ENCODE measurements around the gene TPH1. TPM values are rescaled to one million over a fixed set of nuclear protein-coding genes. Genes with fewer than 3 reads are reported as not detected.

The TPH1 gene
- 0.19 and 0.20 TPM in 2 replicates for total RNA-seq (2022)
- percentile 35 among the genes with signal in this experiment for Bru-seq, nascent RNA
- BruChase-seq, experiment 1, labeled RNA remaining after a 6-hour chase: percentile 39 among the genes with signal in this experiment
- BruChase-seq, experiment 2, labeled RNA remaining after a 2-hour chase: percentile 40 among the genes with signal in this experiment
- long read RNA-seq: 0 reads

DNA sequence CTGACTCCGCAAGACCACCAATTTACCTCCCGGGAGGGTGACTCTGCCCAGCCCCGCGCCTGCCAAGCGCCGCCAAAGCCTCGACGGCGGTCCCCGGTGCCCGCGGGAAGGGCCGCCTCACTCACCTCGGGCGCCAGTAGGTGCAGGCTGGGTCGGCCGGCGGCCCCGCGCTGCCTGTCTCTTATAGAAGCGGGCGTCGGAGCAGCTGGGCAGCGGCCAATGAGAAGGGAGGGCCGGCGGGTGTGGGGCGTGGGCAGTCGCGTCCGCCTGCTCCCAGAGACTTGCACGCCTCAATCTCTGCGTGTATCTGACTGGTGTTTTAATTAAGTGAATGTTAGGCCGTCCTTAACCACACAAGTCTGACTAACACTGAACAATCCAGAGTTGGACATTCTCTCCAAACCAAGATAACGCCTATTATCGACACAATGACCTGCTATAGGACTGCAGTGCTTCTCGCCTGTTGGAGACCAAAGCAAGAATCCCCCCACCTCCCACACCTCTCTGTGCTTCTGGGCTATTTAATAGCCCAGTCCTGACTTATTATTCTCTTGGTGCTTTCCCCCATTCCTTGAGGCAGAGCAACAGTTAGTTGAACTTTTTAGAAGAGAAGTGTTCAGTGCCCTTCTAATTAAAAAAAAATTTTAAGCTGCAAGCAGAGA, at the start of gene TPH1:
TPH1 (minus strand) TSS at position 154 of the 662 bp plus-strand sequence. CDS start 5,507 bp downstream, outside the sequence.
- Mint-ChIP-seq H3K27me3 (ENCODE audit: insufficient read depth, unreplicated experiment) (peaks cover 32% of the 10 kb centered on the region), H3K9me3 (ENCODE audit: unreplicated experiment) (peaks cover 7% of the 10 kb centered on the region), H3K4me3 (ENCODE audit: unreplicated experiment) (no peak within 1 kb of the TSS), H3K27ac (ENCODE audit: low read depth, unreplicated experiment) (no peak within 1 kb of the TSS), H3K4me1 (ENCODE audit: insufficient read depth, unreplicated experiment) (no peaks in the 10 kb centered on the region), H3K36me3 (ENCODE audit: insufficient read depth, unreplicated experiment) (no peaks in the 10 kb centered on the region)
- peak; percentile 59 for DNase-seq (ENCODE audit: unreplicated experiment)
- BruUV-seq (replicated peaks): no TSS peak
- POLR2A ChIA-PET: interaction anchor here (0.6 to 1.1 kb wide), 4 partner anchors 24 to 592 kb away, joined by 3 to 4 read pairs (median 3); no protein-coding TSS in a partner anchor
- intact Hi-C loops (cut with micrococcal nuclease): no loop called here
- CTCF ChIA-PET: no interaction called here
- TF ChIP-seq, protein P1, sequence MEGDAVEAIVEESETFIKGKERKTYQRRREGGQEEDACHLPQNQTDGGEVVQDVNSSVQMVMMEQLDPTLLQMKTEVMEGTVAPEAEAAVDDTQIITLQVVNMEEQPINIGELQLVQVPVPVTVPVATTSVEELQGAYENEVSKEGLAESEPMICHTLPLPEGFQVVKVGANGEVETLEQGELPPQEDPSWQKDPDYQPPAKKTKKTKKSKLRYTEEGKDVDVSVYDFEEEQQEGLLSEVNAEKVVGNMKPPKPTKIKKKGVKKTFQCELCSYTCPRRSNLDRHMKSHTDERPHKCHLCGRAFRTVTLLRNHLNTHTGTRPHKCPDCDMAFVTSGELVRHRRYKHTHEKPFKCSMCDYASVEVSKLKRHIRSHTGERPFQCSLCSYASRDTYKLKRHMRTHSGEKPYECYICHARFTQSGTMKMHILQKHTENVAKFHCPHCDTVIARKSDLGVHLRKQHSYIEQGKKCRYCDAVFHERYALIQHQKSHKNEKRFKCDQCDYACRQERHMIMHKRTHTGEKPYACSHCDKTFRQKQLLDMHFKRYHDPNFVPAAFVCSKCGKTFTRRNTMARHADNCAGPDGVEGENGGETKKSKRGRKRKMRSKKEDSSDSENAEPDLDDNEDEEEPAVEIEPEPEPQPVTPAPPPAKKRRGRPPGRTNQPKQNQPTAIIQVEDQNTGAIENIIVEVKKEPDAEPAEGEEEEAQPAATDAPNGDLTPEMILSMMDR (IDR thresholded peaks at IDR 0.05; ENCODE audit: unreplicated experiment): no peak

DNA sequence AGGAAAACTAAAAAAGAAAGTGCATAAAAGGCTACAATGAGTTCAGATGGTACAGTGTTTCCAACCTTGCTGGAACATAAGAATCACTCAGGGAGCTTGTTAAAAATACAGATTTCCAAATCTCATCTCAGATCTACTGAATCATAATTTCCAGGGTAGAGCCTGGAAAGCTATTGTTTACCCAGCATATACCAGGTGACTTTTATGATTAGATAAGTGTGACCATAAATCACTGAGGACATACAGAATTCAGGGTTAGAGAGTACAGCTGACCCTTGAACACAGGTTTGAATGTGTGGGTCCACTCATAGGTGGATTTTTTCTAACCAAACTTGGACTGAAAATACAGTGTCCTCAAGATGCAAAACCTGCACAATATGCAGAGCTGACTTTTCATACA, 47.9 kb upstream of the TPH1 start:
- intact Hi-C loops (cut with micrococcal nuclease): no loop called here
- Mint-ChIP-seq H3K27ac (ENCODE audit: low read depth, unreplicated experiment) (no peak overlapping the region), H3K4me3 (ENCODE audit: unreplicated experiment) (no peak overlapping the region), H3K36me3 (ENCODE audit: insufficient read depth, unreplicated experiment) (peaks cover 55% of the 10 kb centered on the region), H3K4me1 (ENCODE audit: insufficient read depth, unreplicated experiment) (no peaks in the 10 kb centered on the region), H3K27me3 (ENCODE audit: insufficient read depth, unreplicated experiment) (no peaks in the 10 kb centered on the region), H3K9me3 (ENCODE audit: unreplicated experiment) (no peaks in the 10 kb centered on the region)
- ChIA-PET POLR2A (interaction anchor here (0.9 to 1.7 kb wide), 2 partner anchors 11 to 13 kb away, joined by 3 to 4 read pairs; no protein-coding TSS in a partner anchor), CTCF (interaction anchor here (0.5 to 3.1 kb wide), 5 partner anchors 12 to 275 kb away, joined by 3 to 15 read pairs (median 3); partner anchors contain the start of gene SAAL1)
- DNase-seq (ENCODE audit: unreplicated experiment): no peak
- TF ChIP-seq, protein P1 (IDR thresholded peaks at IDR 0.05; ENCODE audit: unreplicated experiment): no peak
- BruUV-seq (replicated peaks): no TSS peak

GRCh38 chr11:18091731-18092130, 45.7 kb upstream of the TPH1 start:
- BruUV-seq (replicated peaks): no TSS peak
- no peaks in the 10 kb centered on the region for H3K9me3 Mint-ChIP-seq (ENCODE audit: unreplicated experiment)
- ChIA-PET POLR2A (no interaction called here), CTCF (no interaction called here)
- H3K4me3 Mint-ChIP-seq (ENCODE audit: unreplicated experiment): no peak overlapping the region
- intact Hi-C loops (cut with micrococcal nuclease): no loop called here
- TF ChIP-seq, protein P1 (IDR thresholded peaks at IDR 0.05; ENCODE audit: unreplicated experiment): no peak
- no peaks in the 10 kb centered on the region for H3K27me3 Mint-ChIP-seq (ENCODE audit: insufficient read depth, unreplicated experiment)
- H3K36me3 Mint-ChIP-seq (ENCODE audit: insufficient read depth, unreplicated experiment): peaks cover 77% of the 10 kb centered on the region
- H3K27ac Mint-ChIP-seq (ENCODE audit: low read depth, unreplicated experiment): no peak overlapping the region
- no peaks in the 10 kb centered on the region for H3K4me1 Mint-ChIP-seq (ENCODE audit: insufficient read depth, unreplicated experiment)
- no peak for DNase-seq (ENCODE audit: unreplicated experiment)

DNA sequence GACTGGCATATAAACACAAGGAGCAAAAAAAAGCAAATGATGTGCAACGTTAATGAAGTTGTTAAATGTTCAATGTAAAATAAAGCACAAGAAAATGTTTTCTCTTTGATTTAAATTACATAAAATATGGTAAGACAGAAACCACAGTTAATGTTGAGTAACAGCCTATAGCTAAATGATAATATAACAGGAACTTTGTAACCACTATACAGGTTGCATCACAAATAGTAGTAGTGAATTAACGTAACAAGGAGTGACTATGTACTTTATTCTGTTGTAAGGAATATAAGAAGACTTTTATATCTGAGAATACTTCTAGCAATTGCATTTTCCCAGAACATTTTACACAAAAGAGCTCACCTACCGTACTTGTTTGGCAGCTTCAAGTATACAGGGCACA, 42.9 kb upstream of the TPH1 start:
- no peaks in the 10 kb centered on the region for H3K27me3 Mint-ChIP-seq (ENCODE audit: insufficient read depth, unreplicated experiment)
- DNase-seq (ENCODE audit: unreplicated experiment): no peak
- ChIA-PET CTCF (interaction anchor here (1.1 to 3.6 kb wide), 4 partner anchors 8 to 98 kb away, joined by 3 to 14 read pairs (median 5); partner anchors contain the start of gene SAAL1), POLR2A (interaction anchor here (1.5 kb wide), 1 partner anchor 8 kb away, joined by 5 read pairs; no protein-coding TSS in a partner anchor)
- H3K4me1 Mint-ChIP-seq (ENCODE audit: insufficient read depth, unreplicated experiment): no peaks in the 10 kb centered on the region
- H3K4me3 Mint-ChIP-seq (ENCODE audit: unreplicated experiment): no peak overlapping the region
- TF ChIP-seq, protein P1 (IDR thresholded peaks at IDR 0.05; ENCODE audit: unreplicated experiment): no peak
- BruUV-seq (replicated peaks): no TSS peak
- no peaks in the 10 kb centered on the region for H3K9me3 Mint-ChIP-seq (ENCODE audit: unreplicated experiment)
- H3K36me3 Mint-ChIP-seq (ENCODE audit: insufficient read depth, unreplicated experiment): peaks cover 87% of the 10 kb centered on the region
- H3K27ac Mint-ChIP-seq (ENCODE audit: low read depth, unreplicated experiment): no peak overlapping the region
- intact Hi-C loops (cut with micrococcal nuclease): no loop called here

All from MCF 10A (cell line).